NCI-H2081 treated with DMSO at 0.1 percent for 48 hours (cell line): ENCODE data around the gene DAB2IP.
"Not testable (repeated sequence)": the region's sequence is repeated elsewhere in the genome, so short reads cannot be mapped to it uniquely, and the experiment has no call there.

ENCODE experiments used
- DNase-seq: peaks from one replicate; lab custom pipeline; 2025; lab: John Stamatoyannopoulos, UW

Gene DAB2IP

DNA sequence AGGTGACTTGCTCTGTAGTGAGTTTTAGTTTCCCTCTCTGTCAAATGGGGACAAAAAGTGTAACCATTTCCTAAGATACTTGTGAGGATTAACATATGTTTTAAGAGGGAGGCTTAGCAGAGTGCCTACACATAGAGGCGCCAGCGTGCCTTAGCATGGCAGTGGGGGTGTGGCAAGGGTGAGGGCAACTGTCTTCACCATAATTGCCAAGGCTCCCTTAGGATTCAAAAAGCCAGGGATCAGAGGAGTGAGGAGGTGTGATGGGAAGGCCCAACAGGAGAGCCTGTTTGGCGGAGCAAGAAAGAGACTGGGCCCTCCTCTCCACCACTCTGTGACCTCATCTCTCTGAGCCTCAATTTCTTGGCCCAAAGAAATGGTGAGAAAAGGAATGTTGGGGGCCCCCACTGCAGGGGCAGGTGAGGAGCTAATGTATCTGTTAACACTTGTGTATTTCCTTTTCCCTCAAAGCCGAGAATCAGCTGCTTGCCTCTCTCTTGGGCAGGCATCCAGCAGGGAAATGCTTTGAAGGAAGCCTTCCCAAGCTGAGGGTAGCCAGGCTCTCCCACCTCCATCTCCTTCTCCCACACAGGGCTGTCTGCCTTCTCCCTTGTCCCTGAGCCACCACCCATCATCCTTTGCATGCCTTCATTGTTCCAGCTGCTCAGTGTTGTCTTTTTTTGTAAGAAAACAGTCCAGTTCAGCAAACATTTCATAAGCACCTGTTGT lies 76.0 kb downstream of the DAB2IP start:
- no peak for DNase-seq

DNA sequence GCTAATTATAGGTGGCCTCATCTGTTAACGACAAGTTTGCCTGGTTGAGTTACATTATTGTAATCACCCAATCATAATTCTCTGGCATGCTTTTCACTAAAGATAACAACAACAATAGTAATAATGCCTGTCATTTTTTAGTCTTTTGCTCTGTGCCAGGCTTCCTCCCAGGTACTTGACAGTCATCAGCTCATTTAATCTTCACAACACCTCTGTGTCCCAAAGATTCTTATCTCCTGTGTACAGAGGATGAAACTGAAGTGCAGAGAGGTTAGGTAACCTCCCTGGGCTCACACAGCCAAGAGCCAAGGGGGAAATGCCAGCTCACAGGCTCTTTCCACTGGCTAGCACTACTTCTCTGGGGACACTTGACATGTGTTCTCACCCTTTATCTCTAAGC lies 77.5 kb downstream of the DAB2IP start:
- DNase-seq, result no peak

DNA sequence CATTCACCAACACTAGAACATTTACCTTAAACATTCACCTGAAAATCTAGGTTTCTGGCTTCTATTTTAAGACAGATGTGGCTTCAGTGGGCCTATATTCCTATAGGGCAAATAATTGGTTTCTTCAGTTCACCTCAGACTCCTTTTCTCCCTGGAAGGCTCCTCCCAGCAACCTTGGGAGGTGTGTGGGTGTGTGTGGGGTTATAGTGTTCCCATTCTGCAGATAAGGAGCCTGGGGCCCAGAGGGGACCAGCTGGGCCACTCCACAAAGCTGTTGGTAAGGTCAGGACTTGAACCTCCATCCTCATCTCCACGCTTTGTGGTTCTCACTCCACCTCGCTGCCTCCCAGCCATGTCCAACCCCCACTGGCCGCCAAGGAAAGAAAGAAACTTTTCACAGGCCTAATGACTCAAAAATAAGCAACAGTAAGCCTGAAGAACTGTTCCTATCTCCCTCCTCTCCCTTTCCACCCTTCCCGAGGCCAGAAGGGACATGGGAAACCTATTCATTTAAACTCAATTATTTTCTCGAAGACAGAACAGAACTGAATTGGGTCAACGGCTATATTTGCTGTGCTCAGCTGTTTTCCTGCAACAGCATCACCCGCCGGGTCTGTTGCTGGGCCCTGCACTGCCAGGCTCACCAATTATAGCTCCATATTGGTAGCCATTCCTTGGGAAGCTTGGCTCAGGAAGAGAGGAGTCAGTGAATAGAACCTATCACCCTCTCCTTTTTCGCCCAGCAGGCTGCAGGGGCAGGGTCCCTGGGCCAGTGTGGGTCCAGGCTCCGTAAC lies 78.5 kb downstream of the DAB2IP start:
- DNase-seq, result no peak

DNA sequence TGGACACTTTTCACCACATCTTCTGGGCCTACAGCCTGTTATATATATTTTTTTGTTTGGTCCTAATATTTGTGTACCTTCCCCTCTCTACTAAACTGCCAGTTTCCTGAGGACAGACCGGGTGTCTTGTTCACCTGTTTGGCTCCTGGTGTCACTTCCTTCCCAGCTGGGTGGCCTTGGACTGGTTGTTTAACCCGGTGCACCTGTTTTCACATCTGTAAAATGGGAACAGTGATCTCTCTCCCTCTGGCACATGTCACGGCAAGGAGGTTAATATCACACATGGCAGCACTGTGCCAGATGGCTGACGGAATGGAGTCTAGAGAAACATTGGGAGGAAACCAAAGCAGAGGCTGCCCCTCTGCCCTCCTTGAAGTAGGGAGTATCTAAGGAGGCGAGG lies 79.7 kb downstream of the DAB2IP start:
- DNase-seq, result no peak

DNA sequence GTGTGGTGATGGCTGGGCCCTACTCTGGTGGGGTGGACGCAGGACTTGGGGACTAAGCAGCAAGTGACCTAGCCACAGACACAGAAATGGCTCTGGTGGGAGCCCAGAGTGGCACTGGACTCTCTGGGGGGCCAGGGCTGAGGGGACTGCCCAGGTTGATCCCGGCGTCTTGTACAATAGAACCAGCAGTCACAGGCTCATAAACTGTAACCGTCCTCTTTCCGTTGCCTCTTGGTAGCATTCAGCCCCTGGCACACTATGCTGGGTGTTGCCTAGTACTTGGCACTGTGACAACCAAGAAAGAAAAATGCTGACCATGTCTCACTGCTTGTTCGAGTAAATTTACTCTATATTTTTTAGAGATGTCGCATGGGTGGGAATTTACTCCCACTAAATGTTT lies 80.5 kb downstream of the DAB2IP start:
- DNase-seq, result no peak

DNA sequence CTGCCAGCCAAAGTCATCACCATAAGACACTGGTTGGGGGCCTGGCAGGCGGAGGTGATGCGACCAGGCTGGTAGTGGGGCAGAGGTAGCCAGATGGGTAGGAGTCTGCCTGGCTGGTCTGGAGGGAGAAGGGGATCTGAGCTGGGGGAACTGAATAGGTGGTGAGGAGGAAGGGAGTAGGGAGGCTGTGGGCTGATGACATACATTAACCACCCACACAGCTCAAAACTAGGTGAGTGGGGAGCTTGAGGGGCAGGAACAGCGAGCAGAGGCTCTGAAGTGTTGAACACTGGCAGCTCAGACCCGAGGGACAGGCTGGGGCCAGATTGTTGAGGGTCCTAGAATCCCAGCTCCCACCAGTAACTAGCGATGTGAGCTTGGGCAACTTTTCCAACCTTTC lies 81.0 kb downstream of the DAB2IP start:
- no peak for DNase-seq

DNA sequence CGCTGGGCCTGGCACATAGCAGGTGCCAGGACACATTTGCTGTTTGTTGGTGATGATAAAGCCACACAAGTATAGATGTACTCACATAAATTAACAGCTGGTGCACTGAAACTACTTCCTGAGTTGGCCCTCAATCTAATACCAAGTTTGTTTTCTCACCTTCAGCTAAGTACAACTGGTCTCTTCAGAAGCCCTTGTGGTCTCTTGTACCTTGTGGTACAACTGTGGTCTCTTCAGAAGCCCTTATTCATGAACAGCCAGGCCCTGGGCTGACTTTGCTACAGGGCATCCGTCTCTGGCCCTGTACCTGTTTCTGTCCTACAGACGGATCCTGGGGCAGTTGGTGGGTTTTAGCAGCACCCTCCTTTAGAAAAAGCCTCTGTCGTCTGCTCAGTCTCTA lies 81.5 kb downstream of the DAB2IP start:
- DNase-seq, result no peak

DNA sequence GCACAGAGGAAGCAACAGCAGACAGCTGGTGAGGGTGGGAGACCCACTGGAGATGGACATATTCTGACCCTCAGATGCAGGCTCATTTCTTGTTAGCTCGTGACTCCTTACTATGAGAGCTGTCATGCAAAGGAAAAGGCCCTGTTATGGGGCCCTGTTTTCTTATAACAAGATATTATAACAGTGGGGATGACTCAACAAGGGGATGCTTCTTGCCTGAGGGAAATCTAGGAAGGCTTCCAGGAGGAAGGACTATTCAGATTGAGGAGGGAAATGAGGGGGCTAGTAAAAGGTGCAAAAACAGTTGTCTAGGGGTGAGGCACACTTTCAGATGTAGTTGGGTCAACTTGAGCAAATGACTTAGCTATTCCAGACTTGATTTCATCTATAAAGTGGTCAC lies 83.0 kb downstream of the DAB2IP start:
- no peak for DNase-seq

DNA sequence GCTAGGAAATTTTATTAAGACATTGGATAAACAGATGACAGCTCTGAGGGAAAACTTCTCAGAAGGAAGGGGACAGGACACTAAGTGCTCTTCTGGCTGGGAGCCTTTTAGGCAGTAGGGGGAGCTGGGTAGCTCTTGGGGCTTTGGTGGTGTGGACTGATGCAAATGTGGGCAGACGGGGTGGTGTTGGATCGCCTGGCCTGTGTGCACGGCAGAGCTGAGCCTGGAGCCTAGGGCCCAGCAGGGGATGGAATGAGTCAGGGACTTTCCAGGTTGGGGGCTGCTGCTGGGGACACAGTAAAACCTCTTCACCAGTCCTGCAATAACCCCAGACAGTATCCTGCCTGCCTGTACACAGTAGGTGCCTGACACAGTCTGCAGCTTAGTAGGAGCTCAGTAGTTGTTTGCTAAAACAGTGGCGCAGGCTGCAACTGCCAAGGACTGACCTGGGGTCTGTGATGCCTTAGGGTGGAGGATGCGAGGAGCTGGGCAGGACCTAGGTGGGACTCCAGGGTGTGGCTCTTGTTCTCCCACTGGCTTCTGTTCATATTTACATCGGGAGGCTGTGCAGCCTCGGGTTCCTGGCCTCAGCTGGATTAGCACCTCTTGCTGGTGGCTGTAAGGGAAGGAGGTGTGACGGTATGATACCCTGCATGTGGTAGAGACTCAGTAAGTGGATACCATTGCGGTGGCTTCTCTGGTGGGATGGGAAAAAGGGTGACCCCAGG lies 83.8 kb downstream of the DAB2IP start:
- DNase-seq, result no peak

DNA sequence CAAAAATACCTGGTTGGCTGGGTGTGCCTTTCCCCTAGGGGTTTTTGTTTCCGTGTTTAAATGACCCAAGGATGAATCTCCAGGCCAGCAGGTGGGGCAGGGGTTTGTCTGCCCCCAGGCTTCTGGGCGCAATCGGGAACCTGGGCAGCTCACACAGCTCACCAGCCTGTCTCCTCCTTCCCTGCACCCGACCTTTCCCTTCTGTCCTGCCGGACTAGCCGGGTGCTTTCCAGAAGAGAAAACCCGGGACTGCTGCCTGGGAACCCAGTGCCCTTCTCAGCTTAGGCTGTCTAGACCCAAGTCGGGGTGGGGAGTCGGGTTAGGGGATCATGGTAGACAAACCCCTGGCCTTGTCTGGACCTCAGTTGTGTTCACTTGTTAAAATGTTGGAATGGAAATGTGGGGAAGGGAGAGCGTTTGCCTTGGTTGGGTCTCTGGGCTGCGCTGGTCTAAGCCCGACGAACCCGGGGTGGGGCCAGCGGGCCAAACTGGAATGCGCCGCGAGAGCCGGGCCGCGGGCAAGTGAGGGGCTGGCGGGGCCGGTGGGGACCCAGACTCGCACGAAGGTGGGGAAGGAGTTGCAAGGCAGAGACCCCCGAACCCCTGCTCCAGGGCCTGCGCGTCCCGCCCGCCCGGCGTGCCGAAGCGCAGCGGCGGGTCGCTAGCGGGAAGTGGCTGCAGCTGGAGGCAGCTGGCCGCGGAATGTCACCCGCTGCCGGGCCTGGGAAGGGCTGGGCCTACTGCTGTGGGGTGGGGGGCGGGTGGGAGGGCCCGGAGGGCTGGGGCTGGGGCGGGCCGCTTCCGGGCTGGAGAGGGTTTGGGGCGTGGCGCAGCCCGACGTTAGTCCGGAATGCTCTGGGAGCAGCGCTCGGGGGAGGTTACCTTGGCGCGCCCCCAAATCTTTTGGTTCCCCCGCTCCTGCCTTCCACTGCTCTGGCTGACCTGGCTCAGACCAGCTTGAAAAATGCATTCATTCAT lies 84.6 kb downstream of the DAB2IP start:
- no peak for DNase-seq

DNA sequence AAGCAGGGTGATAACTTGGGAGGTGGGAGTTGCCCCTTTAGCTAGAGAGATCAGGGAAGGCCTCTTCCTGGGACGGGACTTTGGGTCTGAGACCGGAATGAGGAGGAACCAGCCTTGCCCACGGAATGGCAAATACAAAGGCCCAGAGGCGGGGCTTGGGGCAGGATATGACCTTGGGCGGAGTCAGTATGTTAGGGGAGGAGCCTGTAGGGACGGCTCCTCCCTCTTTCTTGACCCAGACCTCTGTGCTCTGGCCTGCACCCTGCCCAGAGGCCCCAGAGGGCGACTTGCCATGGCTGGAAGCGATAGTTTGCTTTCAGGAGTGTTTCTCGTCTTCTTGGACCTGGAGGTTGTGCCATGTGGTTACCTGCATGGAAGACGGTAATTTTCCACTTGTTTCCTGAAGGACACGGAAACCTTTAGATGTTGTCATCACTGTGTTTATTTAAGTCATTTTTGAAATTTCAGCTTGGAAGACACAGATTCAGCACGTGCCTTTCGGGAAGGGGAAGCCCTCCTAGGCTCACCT lies 85.6 kb downstream of the DAB2IP start:
- DNase-seq, result no peak

DNA sequence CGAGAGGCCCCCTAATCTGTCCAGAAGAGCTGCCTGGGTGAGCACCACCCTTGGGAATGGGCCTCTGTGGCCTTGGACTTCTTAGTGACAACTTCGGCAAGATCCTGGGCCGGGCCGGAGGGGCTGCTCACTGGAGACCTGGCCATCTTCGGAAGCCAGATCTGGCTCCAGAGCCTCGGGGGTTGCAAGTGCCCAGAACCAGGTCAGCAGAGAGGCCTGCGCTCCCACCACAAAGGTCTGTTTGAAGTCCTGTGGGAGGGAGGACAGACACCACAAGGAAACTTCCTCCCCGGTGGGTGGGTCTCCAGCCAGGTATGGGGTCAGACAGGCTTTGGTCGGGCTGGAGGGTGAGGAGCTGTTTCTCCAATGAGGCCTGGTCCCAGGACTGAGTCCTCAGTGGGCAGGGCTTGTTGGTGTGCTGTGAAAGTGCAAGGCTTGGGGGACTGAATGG lies 86.1 kb downstream of the DAB2IP start:
- no peak for DNase-seq

DNA sequence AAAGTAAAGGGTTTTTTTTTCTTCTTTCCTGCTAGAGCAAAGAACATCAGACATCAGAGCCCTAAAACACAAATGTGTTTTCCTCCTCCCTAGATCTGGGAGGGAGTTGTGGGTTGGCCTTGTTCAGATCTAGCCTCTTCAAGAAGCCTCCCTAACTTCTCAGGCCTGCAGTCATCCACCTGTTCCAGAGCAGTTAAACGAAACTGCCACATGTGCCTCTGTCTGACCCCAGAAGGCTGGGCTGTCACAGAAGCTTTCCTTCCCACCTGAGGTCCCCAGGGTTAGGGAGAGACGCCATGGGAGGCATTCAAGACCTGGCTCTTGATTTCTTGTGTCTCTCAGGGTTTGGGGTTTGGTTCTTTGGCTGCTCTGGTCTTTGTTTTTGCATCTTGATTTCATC lies 87.0 kb downstream of the DAB2IP start:
- DNase-seq, result no peak

DNA sequence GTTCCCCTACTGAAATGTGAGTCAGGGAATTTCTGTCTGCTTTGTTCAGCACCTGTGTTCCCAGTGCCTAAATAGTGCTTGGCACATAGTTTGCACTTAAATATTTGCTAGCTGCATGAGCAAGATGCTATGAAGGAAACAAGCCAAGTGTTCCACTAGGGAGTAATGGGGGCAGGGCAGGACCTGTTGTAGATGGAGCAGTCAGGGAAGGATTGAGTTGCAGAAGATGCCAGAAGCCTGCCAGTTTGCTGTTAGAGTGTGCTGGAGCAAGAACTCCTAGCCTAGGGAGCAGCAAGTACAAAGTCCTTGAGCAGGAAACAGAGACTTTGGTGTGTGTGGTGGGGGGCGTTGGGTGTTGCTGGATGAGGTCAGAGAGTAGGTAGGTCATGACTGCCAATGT lies 87.5 kb downstream of the DAB2IP start:
- DNase-seq, result no peak

DNA sequence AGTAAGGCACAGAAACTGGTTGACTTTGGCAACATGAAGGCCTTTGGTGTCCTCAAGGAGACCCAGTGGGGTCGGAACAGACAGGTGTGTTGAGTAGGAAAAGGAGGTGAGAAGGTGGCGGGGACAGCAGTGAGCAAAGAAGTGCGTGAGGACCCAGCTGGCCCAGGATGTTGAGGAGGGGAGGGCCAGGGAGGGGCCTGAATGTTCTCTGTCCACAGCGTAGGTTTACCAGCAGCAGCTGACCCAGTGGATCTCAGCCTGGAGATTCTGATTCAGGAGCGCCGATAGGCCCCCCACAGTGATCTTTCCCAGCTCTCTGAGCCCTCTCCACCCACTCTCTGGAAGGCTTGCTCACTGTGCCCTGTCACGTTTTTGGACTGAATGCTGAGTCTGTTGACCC lies 88.5 kb downstream of the DAB2IP start:
- DNase-seq, result no peak

DNA sequence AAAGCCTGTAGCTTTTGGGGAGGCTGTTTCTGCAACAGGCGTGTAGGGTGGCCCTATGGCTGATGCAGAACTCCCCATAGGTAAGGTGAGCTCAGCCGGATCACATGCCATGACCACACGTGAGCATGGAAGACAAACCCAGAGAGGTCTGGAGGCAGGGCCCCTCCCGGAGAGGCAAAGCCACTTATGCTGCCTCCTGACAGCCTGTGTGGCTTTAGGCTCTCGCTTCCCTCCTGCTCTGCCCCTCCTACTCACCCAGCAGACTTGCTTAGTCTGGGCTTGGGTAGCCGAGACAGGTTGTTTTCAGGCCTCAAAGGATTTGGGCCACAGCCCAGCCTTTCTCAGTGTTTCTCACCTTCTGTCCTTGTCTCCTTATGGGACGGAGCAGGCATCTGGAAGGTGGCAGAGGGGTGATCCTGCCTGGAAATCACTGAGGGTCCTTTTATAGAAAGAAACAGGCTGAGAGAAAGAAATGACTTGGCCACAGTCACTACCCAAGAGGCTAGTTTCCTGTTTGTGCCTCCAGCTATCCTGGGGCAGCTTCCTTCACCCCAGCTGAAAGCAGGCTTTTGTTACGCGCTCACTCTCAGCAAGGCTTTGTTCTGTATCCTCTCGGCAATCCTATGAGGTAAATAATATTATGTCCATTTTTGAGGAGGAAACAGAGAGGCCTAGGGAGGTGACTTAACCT lies 89.9 kb downstream of the DAB2IP start:
- no peak for DNase-seq

DNA sequence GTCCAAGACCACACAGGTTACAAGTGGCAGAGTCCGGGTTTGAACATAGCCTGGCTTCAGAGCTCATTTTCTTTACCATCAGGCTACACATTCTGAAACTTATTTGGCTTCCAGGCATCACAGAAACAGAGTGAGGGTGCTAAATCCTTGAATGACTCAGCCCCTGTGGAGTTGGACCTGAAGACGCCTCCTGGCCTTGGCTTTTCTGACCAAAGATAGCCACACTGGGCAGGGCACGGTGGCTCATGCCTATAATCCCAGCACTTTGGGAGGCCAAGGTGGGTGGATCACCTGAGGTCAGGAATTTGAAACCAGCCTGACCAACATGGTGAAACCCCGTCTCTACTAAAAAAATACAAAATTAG lies 90.5 kb downstream of the DAB2IP start:
- DNase-seq, result not testable (repeated sequence)

DNA sequence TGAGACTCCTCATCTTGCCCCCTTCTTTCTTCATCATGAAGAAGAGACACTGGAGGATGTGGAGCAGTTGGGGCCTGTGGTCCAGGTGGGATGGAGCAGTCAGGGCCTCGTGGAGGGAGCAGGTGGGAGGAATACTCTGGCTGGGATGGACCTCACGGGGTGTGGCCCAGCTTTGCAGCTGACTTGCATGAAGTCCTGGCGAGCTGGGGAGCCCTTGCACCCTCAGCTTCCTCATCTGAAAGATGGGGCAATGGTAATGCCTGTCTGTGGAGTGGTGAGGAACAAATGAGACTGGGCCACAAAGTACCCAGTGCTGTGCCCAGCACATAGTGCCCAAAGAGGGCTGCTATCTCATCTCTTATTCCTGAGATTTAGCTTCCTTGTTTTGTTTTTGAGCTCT lies 91.5 kb downstream of the DAB2IP start:
- DNase-seq, result no peak

DNA sequence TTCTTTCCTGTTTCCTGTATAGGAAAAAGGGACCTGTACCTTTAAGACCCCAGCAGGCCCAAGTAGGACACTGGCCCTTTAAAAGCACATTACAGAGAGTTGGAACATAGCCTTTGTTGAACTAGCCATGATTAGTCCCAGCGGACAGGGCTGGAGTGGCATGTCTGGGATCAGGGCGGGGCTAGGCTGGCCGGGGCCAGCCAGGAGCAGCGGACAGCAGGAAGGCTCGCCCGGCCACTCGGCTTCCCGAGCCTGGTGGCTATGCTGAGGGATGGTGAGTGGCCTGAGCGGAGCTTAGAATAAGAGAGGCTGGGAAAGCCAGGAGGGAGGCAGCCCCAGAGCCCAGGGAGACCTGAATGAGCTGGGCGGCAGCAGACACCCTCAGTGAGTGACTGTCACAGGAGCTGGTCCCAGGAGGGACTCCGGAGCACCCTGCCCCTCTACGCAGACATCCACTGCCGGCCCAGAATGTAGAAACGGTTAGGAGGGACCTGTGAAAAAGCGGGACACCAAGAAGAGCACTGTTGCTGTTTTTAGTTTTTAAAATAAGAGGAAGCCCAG lies 92.1 kb downstream of the DAB2IP start:
- no peak for DNase-seq

DNA sequence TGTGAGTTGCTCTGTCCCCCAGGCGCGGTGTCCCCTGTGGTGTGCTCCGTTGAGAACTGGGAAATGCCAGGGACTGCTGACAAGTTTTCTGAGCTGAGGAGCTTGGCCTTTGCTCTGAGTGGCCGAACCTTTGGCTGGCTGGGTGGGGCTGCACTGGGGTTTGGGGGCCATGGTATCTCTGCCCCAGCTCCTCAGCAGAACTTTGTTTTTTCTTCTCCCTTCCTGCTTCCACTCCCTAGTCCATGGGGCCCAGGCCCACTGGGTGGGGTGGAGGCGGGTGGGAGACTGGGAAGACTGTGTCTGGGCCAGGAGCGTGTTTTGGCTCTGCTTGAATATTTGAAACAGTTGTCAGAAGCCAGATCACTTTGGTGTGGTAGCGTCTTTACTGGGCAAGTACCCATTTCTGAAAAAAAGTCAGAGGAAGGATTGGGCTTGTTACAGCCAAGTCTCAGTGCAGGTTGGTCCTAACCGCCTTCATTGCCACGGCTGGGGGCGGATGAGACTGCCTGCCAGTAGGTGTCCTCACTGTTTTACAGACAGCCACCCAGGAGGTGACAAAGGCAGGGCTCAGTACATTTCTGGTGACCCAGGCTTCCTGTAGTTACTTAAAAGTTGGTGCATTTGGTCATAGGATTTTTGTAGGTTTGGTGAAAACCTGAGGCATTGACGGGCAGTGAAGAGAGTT lies 92.7 kb downstream of the DAB2IP start:
- no peak for DNase-seq
